Erythroblast (primary cell): ENCODE data around the gene FAM98A.

ENCODE experiments used
- GATA1 ChIP-seq: IDR thresholded peaks from 2 replicates; pipeline ENCODE4 v1.6.1; 2011; ENCODE audit warnings: low read depth, mild to moderate bottlenecking, control low read depth, low read length, moderate library complexity
- POLR2A ChIP-seq: IDR thresholded peaks from 2 replicates; pipeline ENCODE4 v1.6.1; 2011; ENCODE audit warnings: mild to moderate bottlenecking, low read length

DNA sequence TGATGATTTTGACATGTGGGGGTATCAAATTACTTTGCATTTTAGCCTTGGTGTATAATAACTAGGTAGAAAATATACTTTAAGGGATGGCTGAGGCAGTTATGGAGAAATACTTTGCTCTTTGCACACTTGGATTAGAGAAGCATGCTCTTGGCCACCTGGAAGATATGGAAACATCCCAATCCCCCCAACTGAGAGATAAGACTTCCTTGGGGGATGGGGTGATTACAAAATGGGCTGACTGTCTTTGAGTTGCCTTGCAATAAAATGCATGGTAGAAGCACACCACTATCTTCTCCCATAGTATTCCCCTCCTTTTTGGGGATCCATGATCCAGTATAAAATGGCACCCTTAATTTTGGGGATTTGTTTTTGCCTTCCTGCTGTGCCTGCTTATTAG is 15.1 kb upstream of the FAM98A start:
- TF ChIP-seq POLR2A (no peak), GATA1 (no peak)
